Measurements from ENCODE around the gene ASPDH. TPM values are rescaled to one million over a fixed set of nuclear protein-coding genes. Genes with fewer than 3 reads are reported as not detected.

Gene ASPDH
- polyA plus RNA-seq, 3 donors = not detected

GRCh38 chr19:50489461-50490011 lies 24.2 kb downstream of the ASPDH start:
- Histone ChIP-seq H3K27me3 (ENCODE audit: control insufficient read depth in 2 of 2, insufficient read depth in 2 of 2, low read length in 2 of 2) (no peaks in the 10 kb centered on the region), H3K79me2 (ENCODE audit: insufficient read depth, low read length) (no peaks in the 10 kb centered on the region), H3K27ac (ENCODE audit: low read depth in 1 of 2, low read length in 2 of 2) (peak overlapping the region; percentile 42 to 63), H3K9ac (ENCODE audit: insufficient read depth, low read length, poor library complexity, severe bottlenecking) (no peak overlapping the region), H3K4me2 (replicated peaks; ENCODE audit: extremely low read depth, low read length, poor library complexity, severe bottlenecking) (peak overlapping the region; percentile 71), H3K36me3 (replicated peaks in 1 of 2; ENCODE audit: control insufficient read depth in 1 of 2, insufficient read depth in 2 of 2, low read length in 2 of 2) (no peaks in the 10 kb centered on the region), H2AFZ (ENCODE audit: insufficient read depth, low read depth, low read length, poor library complexity, severe bottlenecking) (no peak overlapping the region), H3K4me1 (ENCODE audit: control insufficient read depth in 1 of 2, insufficient read depth in 2 of 2, low read length in 2 of 2) (peaks cover 58 to 71% of the 10 kb centered on the region in 2 donors), H3K4me3 (replicated peaks in 1 of 3; ENCODE audit: low read depth in 2 of 3, low read length in 3 of 3) (peak overlapping the region in 1 of 3 experiments; percentile 69), H3K9me3 (replicated peaks in 1 of 2; ENCODE audit: control insufficient read depth in 1 of 2, insufficient read depth in 1 of 2, low read length in 2 of 2) (peaks cover 5 to 15% of the 10 kb centered on the region in 2 donors), H4K20me1 (ENCODE audit: insufficient read depth, low read length) (no peaks in the 10 kb centered on the region)
- intact Hi-C loops (cut with micrococcal nuclease) = no loop called here
- Mint-ChIP-seq H3K4me3 (peak overlapping the region; percentile 74 to 78), H3K27me3 (ENCODE audit: low read depth in 3 of 3) (peaks cover 3 to 9% (median 7%) of the 10 kb centered on the region in 3 donors), H3K4me1 (peaks cover 70% of the 10 kb centered on the region), H3K9me3 (peaks cover 7 to 33% (median 19%) of the 10 kb centered on the region in 7 donors), H3K36me3 (peaks cover 0 to 10% of the 10 kb centered on the region in 2 donors), H3K27ac (peak overlapping the region; percentile 50 to 92 (median 81))
- no peak for DNase-seq
- 75% methylated on average over 19 of the region's 24 CpGs for WGBS (ENCODE audit: insufficient coverage)
- TF ChIP-seq, protein P1, sequence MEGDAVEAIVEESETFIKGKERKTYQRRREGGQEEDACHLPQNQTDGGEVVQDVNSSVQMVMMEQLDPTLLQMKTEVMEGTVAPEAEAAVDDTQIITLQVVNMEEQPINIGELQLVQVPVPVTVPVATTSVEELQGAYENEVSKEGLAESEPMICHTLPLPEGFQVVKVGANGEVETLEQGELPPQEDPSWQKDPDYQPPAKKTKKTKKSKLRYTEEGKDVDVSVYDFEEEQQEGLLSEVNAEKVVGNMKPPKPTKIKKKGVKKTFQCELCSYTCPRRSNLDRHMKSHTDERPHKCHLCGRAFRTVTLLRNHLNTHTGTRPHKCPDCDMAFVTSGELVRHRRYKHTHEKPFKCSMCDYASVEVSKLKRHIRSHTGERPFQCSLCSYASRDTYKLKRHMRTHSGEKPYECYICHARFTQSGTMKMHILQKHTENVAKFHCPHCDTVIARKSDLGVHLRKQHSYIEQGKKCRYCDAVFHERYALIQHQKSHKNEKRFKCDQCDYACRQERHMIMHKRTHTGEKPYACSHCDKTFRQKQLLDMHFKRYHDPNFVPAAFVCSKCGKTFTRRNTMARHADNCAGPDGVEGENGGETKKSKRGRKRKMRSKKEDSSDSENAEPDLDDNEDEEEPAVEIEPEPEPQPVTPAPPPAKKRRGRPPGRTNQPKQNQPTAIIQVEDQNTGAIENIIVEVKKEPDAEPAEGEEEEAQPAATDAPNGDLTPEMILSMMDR (IDR thresholded peaks at IDR 0.05) = no peak

DNA sequence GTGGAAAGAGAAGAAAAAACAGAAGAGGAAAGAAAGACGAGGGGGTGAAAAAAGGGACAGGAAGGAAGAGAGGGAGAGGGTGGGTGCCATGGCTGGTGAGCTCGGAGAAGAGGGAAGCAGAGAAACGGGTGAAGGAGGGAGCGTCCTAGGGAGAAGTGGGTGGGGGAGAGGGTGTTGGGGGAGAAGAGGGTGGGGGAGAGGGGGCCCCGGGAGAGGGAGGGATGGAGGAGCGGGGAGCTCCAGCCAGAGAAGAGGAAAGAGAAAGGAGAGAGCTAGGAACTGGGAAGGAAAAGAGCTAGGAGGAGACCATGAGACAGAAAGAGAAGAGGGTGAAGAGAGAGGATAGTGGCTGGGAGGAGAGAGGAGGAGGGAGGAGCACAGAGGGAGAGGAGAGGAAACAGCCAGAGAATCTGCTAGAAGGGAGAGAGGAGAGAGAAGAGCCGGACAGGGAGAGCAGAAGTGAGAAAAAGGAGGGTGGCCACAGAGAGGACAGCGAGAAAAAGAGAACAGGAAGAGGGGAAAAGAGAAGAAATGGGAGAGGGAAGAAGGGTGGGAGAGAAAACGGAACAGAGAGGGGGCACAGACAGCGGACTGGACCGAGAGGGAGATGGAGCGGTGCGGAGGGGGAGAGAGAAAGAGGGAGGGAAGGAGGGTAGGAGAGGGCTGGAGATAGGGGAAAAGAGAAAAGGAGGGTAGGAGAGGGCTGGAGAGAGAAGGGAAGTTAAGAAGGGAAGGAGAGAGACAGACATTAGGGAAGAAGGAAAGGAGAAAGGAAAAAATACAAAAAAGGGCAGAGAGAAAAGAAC lies 25.1 kb downstream of the ASPDH start:
- peak in 1 of 3 donors; percentile 17 for DNase-seq
- Histone ChIP-seq H3K4me2 (replicated peaks; ENCODE audit: extremely low read depth, low read length, poor library complexity, severe bottlenecking) (peak overlapping the region; percentile 71), H3K9ac (ENCODE audit: insufficient read depth, low read length, poor library complexity, severe bottlenecking) (peak overlapping the region; percentile 50), H3K36me3 (replicated peaks in 1 of 2; ENCODE audit: control insufficient read depth in 1 of 2, insufficient read depth in 2 of 2, low read length in 2 of 2) (peaks cover 0 to 1% of the 10 kb centered on the region in 2 donors), H3K9me3 (replicated peaks in 1 of 2; ENCODE audit: control insufficient read depth in 1 of 2, insufficient read depth in 1 of 2, low read length in 2 of 2) (peaks cover 5 to 15% of the 10 kb centered on the region in 2 donors), H4K20me1 (ENCODE audit: insufficient read depth, low read length) (no peaks in the 10 kb centered on the region), H3K79me2 (ENCODE audit: insufficient read depth, low read length) (no peaks in the 10 kb centered on the region), H3K4me1 (ENCODE audit: control insufficient read depth in 1 of 2, insufficient read depth in 2 of 2, low read length in 2 of 2) (peaks cover 58 to 71% of the 10 kb centered on the region in 2 donors), H3K4me3 (replicated peaks in 1 of 3; ENCODE audit: low read depth in 2 of 3, low read length in 3 of 3) (peak overlapping the region in 1 of 3 experiments; percentile 69), H2AFZ (ENCODE audit: insufficient read depth, low read depth, low read length, poor library complexity, severe bottlenecking) (peak overlapping the region; percentile 66), H3K27ac (ENCODE audit: low read depth in 1 of 2, low read length in 2 of 2) (peak overlapping the region; percentile 42 to 63), H3K27me3 (ENCODE audit: control insufficient read depth in 2 of 2, insufficient read depth in 2 of 2, low read length in 2 of 2) (no peaks in the 10 kb centered on the region)
- WGBS (ENCODE audit: insufficient coverage) = 6% methylated on average over 10 of the region's 13 CpGs
- Mint-ChIP-seq H3K36me3 (peaks cover 0 to 10% of the 10 kb centered on the region in 2 donors), H3K4me3 (peak overlapping the region; percentile 72 to 78), H3K27me3 (ENCODE audit: low read depth in 3 of 3) (peaks cover 3 to 8% (median 7%) of the 10 kb centered on the region in 3 donors), H3K27ac (peak overlapping the region; percentile 80 to 94 (median 85)), H3K4me1 (peaks cover 69% of the 10 kb centered on the region), H3K9me3 (peaks cover 7 to 33% (median 19%) of the 10 kb centered on the region in 7 donors)
- intact Hi-C loops (cut with micrococcal nuclease) = no loop called here
- TF ChIP-seq, protein P1 (IDR thresholded peaks at IDR 0.05) = no peak
